Measurements from ENCODE around the gene PACSIN1.

The PACSIN1 gene

GRCh38 chr6:34515473-34516387, 49.9 kb downstream of the PACSIN1 start:
- H2BK12ac ChIP-seq (ENCODE audit: low read length) = peak overlapping the region; percentile 63
- H3K9ac ChIP-seq (ENCODE audit: low read depth, low read length, poor library complexity) = peak overlapping the region; percentile 88
- peak overlapping the region; percentile 80 for H2AFZ ChIP-seq (ENCODE audit: low read length)
- peaks cover 8 to 24% of the 10 kb centered on the region in 2 donors for H3K4me1 ChIP-seq (ENCODE audit: control insufficient read depth in 2 of 2, insufficient read depth in 1 of 2, low read depth in 1 of 2, low read length in 2 of 2)
- H2AK5ac ChIP-seq (ENCODE audit: low read depth, low read length) = peak overlapping the region; percentile 95
- no CpG with 5 or more reads among the region's 13 CpGs for WGBS, 2 donors (ENCODE audit: extremely low coverage in 2 of 2, insufficient read length in 2 of 2, insufficient replicate concordance in 1 of 2)
- no peak overlapping the region for H3K4me3 ChIP-seq (ENCODE audit: low read length in 2 of 2)
- H3K36me3 ChIP-seq (replicated peaks in 1 of 2; ENCODE audit: control insufficient read depth in 2 of 2, insufficient read depth in 2 of 2, low read length in 2 of 2) = no peaks in the 10 kb centered on the region
- no peaks in the 10 kb centered on the region for H3K79me1 ChIP-seq (ENCODE audit: low read depth, low read length)
- H3K9me3 ChIP-seq (replicated peaks in 1 of 2; ENCODE audit: control insufficient read depth in 2 of 2, insufficient read depth in 1 of 2, low read depth in 1 of 2, low read length in 2 of 2) = no peaks in the 10 kb centered on the region
- H3K27ac ChIP-seq (replicated peaks; ENCODE audit: low read length) = no peak overlapping the region
- no peak overlapping the region for H4K91ac ChIP-seq (ENCODE audit: low read depth, low read length, poor library complexity)
- H2BK15ac ChIP-seq (ENCODE audit: low read length) = peak overlapping the region; percentile 83
- peak overlapping the region; percentile 67 for H2BK5ac ChIP-seq (ENCODE audit: low read length)
- H3K4me2 ChIP-seq (ENCODE audit: insufficient read depth, low read length, poor library complexity, severe bottlenecking) = no peak overlapping the region
- H3K27me3 ChIP-seq (ENCODE audit: control insufficient read depth in 3 of 3, insufficient read depth in 3 of 3, low read depth in 1 of 3, low read length in 3 of 3) = peaks cover 0 to 50% (median 14%) of the 10 kb centered on the region in 3 experiments
- peak overlapping the region; percentile 86 for H3K23ac ChIP-seq (ENCODE audit: low read depth, low read length, poor library complexity)
- H2BK120ac ChIP-seq (ENCODE audit: low read depth, low read length) = no peak overlapping the region
- H3K14ac ChIP-seq (ENCODE audit: low read length) = no peak overlapping the region
- no peak for DNase-seq (ENCODE audit: low spot score)
- H4K8ac ChIP-seq (ENCODE audit: low read depth, low read length) = peak overlapping the region; percentile 84
- peak overlapping the region; percentile 98 for H3K18ac ChIP-seq (ENCODE audit: low read length)
- peak overlapping the region; percentile 5 for H3K4ac ChIP-seq (ENCODE audit: low read length)

- Histone ChIP-seq H3K27me3 (ENCODE audit: control insufficient read depth in 3 of 3, insufficient read depth in 3 of 3, low read depth in 1 of 3, low read length in 3 of 3) (peaks cover 0 to 50% (median 14%) of the 10 kb centered on the region in 3 experiments), H3K9me3 (replicated peaks in 1 of 2; ENCODE audit: control insufficient read depth in 2 of 2, insufficient read depth in 1 of 2, low read depth in 1 of 2, low read length in 2 of 2) (no peaks in the 10 kb centered on the region), H3K4me1 (ENCODE audit: control insufficient read depth in 2 of 2, insufficient read depth in 1 of 2, low read depth in 1 of 2, low read length in 2 of 2) (peaks cover 8 to 24% of the 10 kb centered on the region in 2 donors), H4K91ac (ENCODE audit: low read depth, low read length, poor library complexity) (no peak overlapping the region), H3K4ac (ENCODE audit: low read length) (peak overlapping the region; percentile 27), H4K8ac (ENCODE audit: low read depth, low read length) (peak overlapping the region; percentile 23), H2BK120ac (ENCODE audit: low read depth, low read length) (no peak overlapping the region), H3K4me2 (ENCODE audit: insufficient read depth, low read length, poor library complexity, severe bottlenecking) (no peak overlapping the region), H3K27ac (replicated peaks; ENCODE audit: low read length) (no peak overlapping the region), H3K14ac (ENCODE audit: low read length) (no peak overlapping the region), H2AK5ac (ENCODE audit: low read depth, low read length) (peak overlapping the region; percentile 98), H3K18ac (ENCODE audit: low read length) (peak overlapping the region; percentile 58), H3K79me1 (ENCODE audit: low read depth, low read length) (no peaks in the 10 kb centered on the region), H3K23ac (ENCODE audit: low read depth, low read length, poor library complexity) (peak overlapping the region; percentile 86), H2BK15ac (ENCODE audit: low read length) (peak overlapping the region; percentile 63), H2BK12ac (ENCODE audit: low read length) (peak overlapping the region; percentile 63), H3K36me3 (replicated peaks in 1 of 2; ENCODE audit: control insufficient read depth in 2 of 2, insufficient read depth in 2 of 2, low read length in 2 of 2) (no peaks in the 10 kb centered on the region), H3K4me3 (ENCODE audit: low read length in 2 of 2) (no peak overlapping the region), H3K9ac (ENCODE audit: low read depth, low read length, poor library complexity) (peak overlapping the region; percentile 73), H2AFZ (ENCODE audit: low read length) (no peak overlapping the region), H2BK5ac (ENCODE audit: low read length) (peak overlapping the region; percentile 17)
- DNase-seq (ENCODE audit: low spot score) = no peak
- no CpG with 5 or more reads among the region's 22 CpGs for WGBS, 2 donors (ENCODE audit: extremely low coverage in 2 of 2, insufficient read length in 2 of 2, insufficient replicate concordance in 1 of 2)
Measured at GRCh38 chr6:34516391-34517324, 50.8 kb downstream of the PACSIN1 start.

GRCh38 chr6:34517461-34517881, 51.6 kb downstream of the PACSIN1 start:
- no peak overlapping the region for H2BK120ac ChIP-seq (ENCODE audit: low read depth, low read length)
- peak overlapping the region; percentile 17 for H2BK5ac ChIP-seq (ENCODE audit: low read length)
- H3K14ac ChIP-seq (ENCODE audit: low read length) = no peak overlapping the region
- H3K4ac ChIP-seq (ENCODE audit: low read length) = no peak overlapping the region
- no peak overlapping the region for H3K27ac ChIP-seq (replicated peaks; ENCODE audit: low read length)
- no peaks in the 10 kb centered on the region for H3K79me1 ChIP-seq (ENCODE audit: low read depth, low read length)
- H3K9me3 ChIP-seq (replicated peaks in 1 of 2; ENCODE audit: control insufficient read depth in 2 of 2, insufficient read depth in 1 of 2, low read depth in 1 of 2, low read length in 2 of 2) = no peaks in the 10 kb centered on the region
- no peak overlapping the region for H3K18ac ChIP-seq (ENCODE audit: low read length)
- H3K9ac ChIP-seq (ENCODE audit: low read depth, low read length, poor library complexity) = no peak overlapping the region
- H3K36me3 ChIP-seq (replicated peaks in 1 of 2; ENCODE audit: control insufficient read depth in 2 of 2, insufficient read depth in 2 of 2, low read length in 2 of 2) = no peaks in the 10 kb centered on the region
- peaks cover 8 to 22% of the 10 kb centered on the region in 2 donors for H3K4me1 ChIP-seq (ENCODE audit: control insufficient read depth in 2 of 2, insufficient read depth in 1 of 2, low read depth in 1 of 2, low read length in 2 of 2)
- H3K4me3 ChIP-seq (ENCODE audit: low read length in 2 of 2) = no peak overlapping the region
- no peak overlapping the region for H2AK5ac ChIP-seq (ENCODE audit: low read depth, low read length)
- H3K27me3 ChIP-seq (ENCODE audit: control insufficient read depth in 3 of 3, insufficient read depth in 3 of 3, low read depth in 1 of 3, low read length in 3 of 3) = peaks cover 0 to 55% (median 14%) of the 10 kb centered on the region in 3 experiments
- no CpG with 5 or more reads among the region's 4 CpGs for WGBS, 2 donors (ENCODE audit: extremely low coverage in 2 of 2, insufficient read length in 2 of 2, insufficient replicate concordance in 1 of 2)
- no peak overlapping the region for H3K4me2 ChIP-seq (ENCODE audit: insufficient read depth, low read length, poor library complexity, severe bottlenecking)
- no peak overlapping the region for H4K8ac ChIP-seq (ENCODE audit: low read depth, low read length)
- DNase-seq (ENCODE audit: low spot score) = no peak
- no peak overlapping the region for H2BK12ac ChIP-seq (ENCODE audit: low read length)
- H2BK15ac ChIP-seq (ENCODE audit: low read length) = no peak overlapping the region
- H4K91ac ChIP-seq (ENCODE audit: low read depth, low read length, poor library complexity) = no peak overlapping the region
- no peak overlapping the region for H2AFZ ChIP-seq (ENCODE audit: low read length)
- H3K23ac ChIP-seq (ENCODE audit: low read depth, low read length, poor library complexity) = no peak overlapping the region

Measured in neuronal stem cell (in vitro differentiated cells).